ENCODE data around the gene KLHL12.

GRCh38 chr1:202908998-202909397 lies 18.0 kb downstream of the KLHL12 start:
- TF ChIP-seq CTCF (IDR thresholded peaks at IDR 0.05) (no peak), POLR2A (IDR thresholded peaks at IDR 0.05) (no peak)

Data from testis (tissue), 2 donors.